DMS 273 treated with DMSO at 0.1 percent for 48 hours (cell line): ENCODE data around the gene HKDC1.
"Not testable (repeated sequence)": the region's sequence is repeated elsewhere in the genome, so short reads cannot be mapped to it uniquely, and the experiment has no call there.

Experiments
- DNase-seq: peaks from one replicate; lab custom pipeline; 2025; lab: John Stamatoyannopoulos, UW

HKDC1 gene

DNA sequence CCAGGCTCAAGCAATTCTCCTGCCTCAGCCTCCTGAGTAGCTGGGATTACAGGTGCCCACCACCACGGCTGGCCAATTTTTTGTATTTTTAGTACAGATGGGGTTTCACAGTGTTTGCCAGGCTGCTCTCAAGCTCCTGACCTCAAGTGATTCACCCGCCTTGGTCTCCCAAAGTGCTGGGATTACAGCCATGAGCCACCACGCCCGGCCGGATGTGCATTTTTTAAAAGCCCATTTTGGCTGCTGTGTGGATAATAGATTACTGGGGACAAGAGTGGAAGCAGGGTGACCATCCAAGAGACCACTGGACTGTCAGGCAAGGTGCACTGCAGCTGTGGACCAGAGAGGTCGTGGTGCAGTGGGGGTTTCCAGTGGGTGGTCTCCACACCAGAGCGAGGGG lies 21.4 kb downstream of the HKDC1 start:
- DNase-seq = no peak

GRCh38 chr10:69242040-69242851 lies 22.1 kb downstream of the HKDC1 start:
- DNase-seq = no peak

- DNase-seq = no peak
Observed at GRCh38 chr10:69242852-69243212, 22.7 kb downstream of the HKDC1 start.

- no peak for DNase-seq
Observed at GRCh38 chr10:69243817-69244216, 23.7 kb downstream of the HKDC1 start.

DNA sequence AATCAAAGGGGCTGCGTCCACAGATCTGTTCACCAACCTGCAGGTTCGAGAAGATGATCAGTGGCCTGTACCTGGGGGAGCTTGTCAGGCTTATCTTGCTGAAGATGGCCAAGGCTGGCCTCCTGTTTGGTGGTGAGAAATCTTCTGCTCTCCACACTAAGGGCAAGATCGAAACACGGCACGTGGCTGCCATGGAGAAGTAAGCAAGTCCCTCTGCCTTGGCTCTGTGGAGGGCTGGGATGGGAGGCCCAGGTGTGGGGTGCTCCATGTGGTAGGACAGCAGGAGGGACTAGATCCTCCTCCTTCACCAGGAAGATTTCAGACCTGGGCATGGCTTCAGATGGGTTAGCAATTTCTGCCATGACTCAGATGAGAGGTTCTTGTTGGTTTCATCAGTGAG lies 25.9 kb downstream of the HKDC1 start:
- DNase-seq = no peak

GRCh38 chr10:69246581-69247312 lies 26.6 kb downstream of the HKDC1 start:
- no peak for DNase-seq

DNA sequence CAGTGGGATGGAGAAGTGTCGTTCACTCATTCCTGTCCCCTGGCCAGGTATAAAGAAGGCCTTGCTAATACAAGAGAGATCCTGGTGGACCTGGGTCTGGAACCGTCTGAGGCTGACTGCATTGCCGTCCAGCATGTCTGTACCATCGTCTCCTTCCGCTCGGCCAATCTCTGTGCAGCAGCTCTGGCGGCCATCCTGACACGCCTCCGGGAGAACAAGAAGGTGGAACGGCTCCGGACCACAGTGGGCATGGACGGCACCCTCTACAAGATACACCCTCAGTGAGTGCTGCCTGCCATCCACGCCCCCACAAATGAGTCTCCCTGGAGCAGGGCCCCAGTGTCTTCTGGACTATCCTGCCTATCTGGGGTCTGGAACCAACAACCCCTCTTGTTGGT lies 27.2 kb downstream of the HKDC1 start:
- DNase-seq = no peak

DNA sequence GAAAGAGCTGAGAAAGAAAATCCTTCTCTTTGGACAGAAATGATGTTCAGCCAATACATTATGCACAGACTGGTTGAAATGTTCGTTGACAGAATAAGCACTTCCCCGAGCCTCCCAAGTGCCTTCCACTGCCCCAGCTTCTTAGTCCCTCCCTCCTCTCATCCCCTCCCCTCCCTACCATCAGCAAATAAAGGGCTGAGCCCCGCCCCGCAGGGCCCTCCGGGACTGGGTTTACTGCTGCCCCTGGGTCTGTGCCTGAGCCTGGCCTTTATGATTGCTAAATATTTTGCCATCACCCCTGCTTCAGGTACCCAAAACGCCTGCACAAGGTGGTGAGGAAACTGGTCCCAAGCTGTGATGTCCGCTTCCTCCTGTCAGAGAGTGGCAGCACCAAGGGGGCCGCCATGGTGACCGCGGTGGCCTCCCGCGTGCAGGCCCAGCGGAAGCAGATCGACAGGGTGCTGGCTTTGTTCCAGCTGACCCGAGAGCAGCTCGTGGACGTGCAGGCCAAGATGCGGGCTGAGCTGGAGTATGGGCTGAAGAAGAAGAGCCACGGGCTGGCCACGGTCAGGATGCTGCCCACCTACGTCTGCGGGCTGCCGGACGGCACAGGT lies 28.1 kb downstream of the HKDC1 start:
- no peak for DNase-seq

DNA sequence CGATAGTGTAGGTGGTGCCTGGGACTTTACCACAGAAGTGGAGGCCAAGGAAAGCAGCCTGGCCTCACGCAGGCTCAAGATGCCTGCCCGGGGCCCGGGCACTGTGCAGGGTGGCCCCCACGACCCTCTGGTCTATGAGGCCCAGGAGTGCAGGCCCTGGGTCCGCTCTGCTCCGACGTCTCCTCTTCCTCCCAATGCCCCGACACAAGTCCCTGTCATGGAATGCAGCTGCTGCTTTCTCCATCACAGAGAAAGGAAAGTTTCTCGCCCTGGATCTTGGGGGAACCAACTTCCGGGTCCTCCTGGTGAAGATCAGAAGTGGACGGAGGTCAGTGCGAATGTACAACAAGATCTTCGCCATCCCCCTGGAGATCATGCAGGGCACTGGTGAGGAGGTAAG lies 29.9 kb downstream of the HKDC1 start:
- no peak for DNase-seq

GRCh38 chr10:69251417-69251816 lies 31.3 kb downstream of the HKDC1 start:
- DNase-seq = not testable (repeated sequence)

GRCh38 chr10:69253171-69253570 lies 33.0 kb downstream of the HKDC1 start:
- no peak for DNase-seq

DNA sequence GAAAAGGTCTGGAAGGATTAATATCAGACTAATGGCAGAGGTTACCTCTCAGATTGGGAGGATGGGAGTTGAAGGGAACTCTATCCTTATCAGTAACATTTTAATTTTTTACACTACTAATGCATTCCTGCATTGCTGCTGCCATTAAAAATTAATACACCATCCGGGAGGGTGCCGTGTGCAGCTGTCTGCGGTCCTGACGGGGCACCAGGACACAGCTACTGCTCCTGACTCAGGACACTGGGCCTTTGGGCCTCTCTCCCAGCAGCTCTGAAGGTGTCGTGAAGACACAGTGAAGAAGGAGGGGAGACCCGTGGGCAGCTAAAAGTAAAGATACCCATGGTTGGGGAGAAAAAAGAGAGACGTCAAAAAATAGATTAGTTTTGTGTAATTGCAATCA lies 34.7 kb downstream of the HKDC1 start:
- DNase-seq = no peak

DNA sequence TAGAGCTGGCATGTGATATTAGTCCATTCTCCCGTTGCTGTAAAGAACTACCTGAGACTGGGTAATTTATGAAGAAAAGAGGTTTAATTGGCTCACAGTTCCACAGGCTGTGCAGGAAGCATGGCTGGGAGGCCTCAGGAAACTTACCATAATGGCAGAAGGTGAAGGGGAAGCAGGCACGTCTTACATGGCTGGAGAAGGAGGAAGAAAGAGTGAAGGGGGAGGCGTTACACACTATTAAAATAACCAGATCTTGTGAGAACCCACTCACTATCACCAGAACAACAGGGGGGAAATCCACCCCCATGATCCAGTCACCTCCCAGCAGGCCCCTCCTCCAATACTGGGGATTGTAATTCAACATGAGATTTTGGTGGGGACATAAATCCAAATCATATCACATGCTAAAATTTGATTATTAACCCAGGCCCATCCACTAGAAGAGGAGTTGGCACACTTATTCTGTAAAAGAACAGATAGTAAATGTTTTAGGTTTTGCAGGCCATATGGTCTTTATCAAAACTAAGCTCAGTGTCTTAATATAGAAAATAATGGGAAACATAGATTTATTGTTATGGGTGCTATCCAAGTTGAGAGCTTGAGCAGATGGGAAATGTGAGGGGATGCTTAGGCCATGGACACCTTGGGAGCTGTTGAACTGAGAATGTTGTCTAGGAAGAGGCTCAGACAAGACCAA lies 39.6 kb downstream of the HKDC1 start:
- no peak for DNase-seq

DNA sequence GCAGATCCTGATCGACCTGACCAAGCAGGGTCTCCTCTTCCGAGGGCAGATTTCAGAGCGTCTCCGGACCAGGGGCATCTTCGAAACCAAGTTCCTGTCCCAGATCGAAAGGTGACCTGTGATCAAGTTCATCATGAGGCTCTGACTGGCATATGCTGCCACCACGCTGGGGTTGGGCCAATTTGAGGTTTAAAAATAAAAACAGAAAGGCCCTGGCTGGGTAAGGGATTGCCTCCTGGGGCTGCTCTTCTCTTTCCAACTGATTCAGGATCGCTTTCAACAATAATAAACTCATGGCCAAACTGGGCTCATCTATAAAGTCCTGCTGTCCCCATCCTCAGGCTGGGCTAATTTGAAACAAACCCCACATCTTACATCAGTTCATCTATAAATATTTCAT lies 41.1 kb downstream of the HKDC1 start:
- no peak for DNase-seq

- no peak for DNase-seq
Observed at GRCh38 chr10:69262292-69262751, 42.2 kb downstream of the HKDC1 start.

- no peak for DNase-seq
Observed at GRCh38 chr10:69265521-69265920, 45.4 kb downstream of the HKDC1 start.

DNA sequence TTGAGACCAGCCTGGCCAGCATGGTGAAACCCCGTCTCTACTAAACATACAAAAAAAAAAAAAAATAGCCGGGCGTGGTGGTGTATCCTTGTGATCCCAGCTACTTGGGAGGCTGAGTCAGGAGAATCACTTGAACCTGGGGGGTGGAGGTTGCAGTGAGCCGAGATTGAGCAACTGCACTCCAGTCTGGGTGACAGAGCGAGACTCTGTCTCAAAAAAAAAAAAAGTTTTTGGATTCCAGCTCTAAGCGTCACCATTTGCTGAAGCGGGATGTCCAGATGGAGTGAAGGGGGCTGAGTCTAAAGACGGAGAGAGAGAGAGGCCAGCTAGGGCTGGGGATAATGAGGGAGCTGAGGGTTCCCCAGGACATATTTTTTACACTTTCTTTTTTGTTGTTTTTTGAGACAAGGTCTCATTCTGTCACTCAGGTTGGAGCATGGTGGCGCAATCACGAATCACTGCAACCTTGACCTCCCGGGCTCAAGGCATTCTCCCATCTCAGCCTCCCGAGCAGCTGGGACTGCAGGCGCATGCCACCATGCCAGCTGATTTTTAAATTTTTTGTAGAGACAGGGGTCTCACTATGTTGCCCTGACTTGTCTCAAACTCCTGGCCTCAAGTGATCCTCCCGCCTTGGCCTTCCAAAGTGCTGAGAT lies 48.8 kb downstream of the HKDC1 start:
- no peak for DNase-seq

- no peak for DNase-seq
Observed at GRCh38 chr10:69269761-69270160, 49.6 kb downstream of the HKDC1 start.

DNA sequence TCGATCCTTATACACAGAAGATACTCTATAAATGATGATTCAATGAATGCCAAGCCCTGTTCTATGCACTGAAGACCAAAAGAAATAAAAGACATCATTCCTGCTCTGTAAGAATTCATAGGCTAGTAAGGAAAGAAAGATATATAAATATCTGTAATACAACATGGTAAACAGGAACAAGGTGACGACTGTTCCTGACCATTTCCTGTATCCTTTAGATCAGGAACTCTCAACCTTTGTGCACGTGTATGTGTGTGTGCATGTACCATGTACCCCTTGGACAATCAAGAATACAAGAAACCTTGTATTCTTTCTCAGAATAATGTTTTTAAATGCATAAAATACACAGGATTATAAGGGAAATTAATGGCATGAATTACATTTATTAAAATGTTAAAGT lies 50.9 kb downstream of the HKDC1 start:
- no peak for DNase-seq

GRCh38 chr10:69272624-69273023 lies 52.5 kb downstream of the HKDC1 start:
- DNase-seq = no peak

DNA sequence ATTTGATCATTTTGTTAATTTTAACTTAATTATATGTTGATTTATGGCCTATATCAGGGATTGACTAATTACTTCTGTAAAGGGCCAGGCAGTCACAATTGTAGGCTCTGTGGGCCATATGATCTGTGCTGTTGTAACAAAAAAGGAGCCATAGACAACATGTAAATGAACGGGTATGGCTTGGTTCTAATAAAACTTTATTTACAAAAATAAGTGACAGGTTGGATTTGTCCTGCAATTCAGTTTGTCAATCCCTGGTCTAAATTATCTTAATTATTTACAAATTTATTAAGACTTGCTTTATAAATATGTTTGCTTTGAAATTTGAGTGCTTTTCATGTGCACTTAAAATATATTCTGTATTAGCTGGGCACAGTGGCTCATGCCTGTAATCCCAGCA lies 55.3 kb downstream of the HKDC1 start:
- DNase-seq = no peak

DNA sequence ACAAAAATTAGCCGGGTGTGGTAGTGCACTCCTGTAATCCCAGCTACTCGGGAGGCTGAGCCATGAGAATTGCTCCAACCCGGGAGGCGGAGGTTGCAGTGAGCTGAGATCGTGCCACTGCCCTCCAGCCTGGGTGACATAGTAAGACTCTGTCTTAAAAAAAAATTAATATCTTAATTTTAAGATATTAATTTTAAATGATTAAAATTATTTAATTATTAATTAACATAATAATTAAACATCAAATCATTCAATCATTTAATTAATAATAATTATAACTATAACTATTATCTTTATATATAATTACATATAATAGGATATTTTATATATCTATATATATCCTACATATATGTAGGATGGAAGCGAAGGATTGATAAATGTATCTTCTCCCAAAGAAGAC lies 56.4 kb downstream of the HKDC1 start:
- DNase-seq = no peak
